ENCODE data around the gene ASB11. TPM values are rescaled to one million over a fixed set of nuclear protein-coding genes. Genes with fewer than 3 reads are reported as not detected.

The ASB11 gene
- total RNA-seq, 1 donor from 2014 or later, result 15.1 TPM

GRCh38 chrX:15336023-15336413 lies 20.6 kb upstream of the ASB11 start:
- Histone ChIP-seq H3K9ac (ENCODE audit: low read depth in 1 of 3, low read length in 3 of 3) (peak overlapping the region; percentile 16 to 73 (median 41)), H3K27ac (ENCODE audit: low read depth, low read length) (peak overlapping the region; percentile 73)

GRCh38 chrX:15335135-15336022 lies 19.9 kb upstream of the ASB11 start, which contains the start of gene PIGA:
Gene PIGA (minus strand): TSS chrX:15335523. CDS start chrX:15331930, 3,593 bp downstream.
- Histone ChIP-seq H3K27ac (ENCODE audit: low read depth, low read length) (peak within 1 kb of the TSS; percentile 85), H3K9ac (ENCODE audit: low read depth in 1 of 3, low read length in 3 of 3) (peak within 1 kb of the TSS; percentile 82 to 87 (median 84)), H3K27me3 (ENCODE audit: control insufficient read depth in 3 of 3, insufficient read depth in 3 of 3, low read length in 3 of 3) (no peaks in the 10 kb centered on the region), H3K4me3 (ENCODE audit: low read length in 3 of 3) (peak within 1 kb of the TSS; percentile 74 to 81 (median 81)), H3K36me3 (ENCODE audit: control insufficient read depth in 3 of 3, insufficient read depth in 3 of 3, low read length in 3 of 3) (peaks cover 0 to 5% (median 0%) of the 10 kb centered on the region in 3 donors), H3K9me3 (ENCODE audit: control insufficient read depth in 3 of 3, low read length in 3 of 3) (no peaks in the 10 kb centered on the region), H3K4me1 (ENCODE audit: control insufficient read depth in 3 of 3, insufficient read depth in 3 of 3, low read length in 3 of 3) (peaks cover 0 to 22% (median 3%) of the 10 kb centered on the region in 3 donors)

More at GRCh38 chrX:15336023-15336413, 20.6 kb upstream of the ASB11 start:
- H3K36me3 ChIP-seq (ENCODE audit: control insufficient read depth in 3 of 3, insufficient read depth in 3 of 3, low read length in 3 of 3), result peaks cover 0 to 5% (median 0%) of the 10 kb centered on the region in 3 donors
- H3K4me3 ChIP-seq (ENCODE audit: low read length in 3 of 3), result peak overlapping the region; percentile 39 to 78 (median 55)
- H3K4me1 ChIP-seq (ENCODE audit: control insufficient read depth in 3 of 3, insufficient read depth in 3 of 3, low read length in 3 of 3), result peaks cover 0 to 22% (median 3%) of the 10 kb centered on the region in 3 donors
- H3K27me3 ChIP-seq (ENCODE audit: control insufficient read depth in 3 of 3, insufficient read depth in 3 of 3, low read length in 3 of 3), result no peaks in the 10 kb centered on the region
- no peaks in the 10 kb centered on the region for H3K9me3 ChIP-seq (ENCODE audit: control insufficient read depth in 3 of 3, low read length in 3 of 3)

- Histone ChIP-seq H3K27me3 (ENCODE audit: control insufficient read depth in 3 of 3, insufficient read depth in 3 of 3, low read length in 3 of 3) (no peaks in the 10 kb centered on the region), H3K4me3 (ENCODE audit: low read length in 3 of 3) (peak overlapping the region; percentile 74 to 81 (median 81)), H3K9ac (ENCODE audit: low read depth in 1 of 3, low read length in 3 of 3) (peak overlapping the region; percentile 82 to 87 (median 84)), H3K36me3 (ENCODE audit: control insufficient read depth in 3 of 3, insufficient read depth in 3 of 3, low read length in 3 of 3) (peaks cover 0 to 5% (median 0%) of the 10 kb centered on the region in 3 donors), H3K4me1 (ENCODE audit: control insufficient read depth in 3 of 3, insufficient read depth in 3 of 3, low read length in 3 of 3) (peaks cover 0 to 22% (median 3%) of the 10 kb centered on the region in 3 donors), H3K27ac (ENCODE audit: low read depth, low read length) (peak overlapping the region; percentile 85), H3K9me3 (ENCODE audit: control insufficient read depth in 3 of 3, low read length in 3 of 3) (no peaks in the 10 kb centered on the region)
These were observed 19.1 kb upstream of the ASB11 start for GRCh38 chrX:15334561-15334960.

GRCh38 chrX:15328821-15329220 lies 13.4 kb upstream of the ASB11 start:
- no peaks in the 10 kb centered on the region for H3K27me3 ChIP-seq (ENCODE audit: control insufficient read depth in 3 of 3, insufficient read depth in 3 of 3, low read length in 3 of 3)
- no peak overlapping the region for H3K4me3 ChIP-seq (ENCODE audit: low read length in 3 of 3)
- H3K27ac ChIP-seq (ENCODE audit: low read depth, low read length), result no peak overlapping the region
- H3K9me3 ChIP-seq (ENCODE audit: control insufficient read depth in 3 of 3, low read length in 3 of 3), result no peaks in the 10 kb centered on the region
- H3K4me1 ChIP-seq (ENCODE audit: control insufficient read depth in 3 of 3, insufficient read depth in 3 of 3, low read length in 3 of 3), result peaks cover 0 to under 1% (median 0%) of the 10 kb centered on the region in 3 donors
- peaks cover 0 to 5% (median 3%) of the 10 kb centered on the region in 3 donors for H3K36me3 ChIP-seq (ENCODE audit: control insufficient read depth in 3 of 3, insufficient read depth in 3 of 3, low read length in 3 of 3)
- no peak overlapping the region for H3K9ac ChIP-seq (ENCODE audit: low read depth in 1 of 3, low read length in 3 of 3)

- no peak overlapping the region for H3K27ac ChIP-seq (ENCODE audit: low read depth, low read length)
- no peaks in the 10 kb centered on the region for H3K4me1 ChIP-seq (ENCODE audit: control insufficient read depth in 3 of 3, insufficient read depth in 3 of 3, low read length in 3 of 3)
- H3K36me3 ChIP-seq (ENCODE audit: control insufficient read depth in 3 of 3, insufficient read depth in 3 of 3, low read length in 3 of 3), result peaks cover 0 to 5% (median 3%) of the 10 kb centered on the region in 3 donors
These were observed 12.7 kb upstream of the ASB11 start for GRCh38 chrX:15328131-15328530.

GRCh38 chrX:15322472-15322871 lies 7.0 kb upstream of the ASB11 start:
- H3K36me3 ChIP-seq (ENCODE audit: control insufficient read depth in 3 of 3, insufficient read depth in 3 of 3, low read length in 3 of 3), result peaks cover 0 to 8% (median 7%) of the 10 kb centered on the region in 3 donors
- no peak overlapping the region for H3K27ac ChIP-seq (ENCODE audit: low read depth, low read length)
- H3K9me3 ChIP-seq (ENCODE audit: control insufficient read depth in 3 of 3, low read length in 3 of 3), result no peaks in the 10 kb centered on the region
- H3K4me3 ChIP-seq (ENCODE audit: low read length in 3 of 3), result no peak overlapping the region
- H3K9ac ChIP-seq (ENCODE audit: low read depth in 1 of 3, low read length in 3 of 3), result no peak overlapping the region
- no peaks in the 10 kb centered on the region for H3K27me3 ChIP-seq (ENCODE audit: control insufficient read depth in 3 of 3, insufficient read depth in 3 of 3, low read length in 3 of 3)
- H3K4me1 ChIP-seq (ENCODE audit: control insufficient read depth in 3 of 3, insufficient read depth in 3 of 3, low read length in 3 of 3), result no peaks in the 10 kb centered on the region

More at GRCh38 chrX:15328131-15328530, 12.7 kb upstream of the ASB11 start:
- H3K9ac ChIP-seq (ENCODE audit: low read depth in 1 of 3, low read length in 3 of 3), result no peak overlapping the region
- H3K9me3 ChIP-seq (ENCODE audit: control insufficient read depth in 3 of 3, low read length in 3 of 3), result no peaks in the 10 kb centered on the region
- H3K27me3 ChIP-seq (ENCODE audit: control insufficient read depth in 3 of 3, insufficient read depth in 3 of 3, low read length in 3 of 3), result no peaks in the 10 kb centered on the region
- H3K4me3 ChIP-seq (ENCODE audit: low read length in 3 of 3), result no peak overlapping the region

GRCh38 chrX:15322072-15322471 lies 6.6 kb upstream of the ASB11 start:
- Histone ChIP-seq H3K9me3 (ENCODE audit: control insufficient read depth in 3 of 3, low read length in 3 of 3) (no peaks in the 10 kb centered on the region), H3K9ac (ENCODE audit: low read depth in 1 of 3, low read length in 3 of 3) (no peak overlapping the region), H3K36me3 (ENCODE audit: control insufficient read depth in 3 of 3, insufficient read depth in 3 of 3, low read length in 3 of 3) (peaks cover 0 to 8% (median 7%) of the 10 kb centered on the region in 3 donors), H3K4me1 (ENCODE audit: control insufficient read depth in 3 of 3, insufficient read depth in 3 of 3, low read length in 3 of 3) (no peaks in the 10 kb centered on the region), H3K4me3 (ENCODE audit: low read length in 3 of 3) (no peak overlapping the region), H3K27me3 (ENCODE audit: control insufficient read depth in 3 of 3, insufficient read depth in 3 of 3, low read length in 3 of 3) (no peaks in the 10 kb centered on the region), H3K27ac (ENCODE audit: low read depth, low read length) (no peak overlapping the region)

- no peaks in the 10 kb centered on the region for H3K4me1 ChIP-seq (ENCODE audit: control insufficient read depth in 3 of 3, insufficient read depth in 3 of 3, low read length in 3 of 3)
- H3K4me3 ChIP-seq (ENCODE audit: low read length in 3 of 3), result no peak overlapping the region
- peaks cover 0 to 8% (median 7%) of the 10 kb centered on the region in 3 donors for H3K36me3 ChIP-seq (ENCODE audit: control insufficient read depth in 3 of 3, insufficient read depth in 3 of 3, low read length in 3 of 3)
- no peak overlapping the region for H3K27ac ChIP-seq (ENCODE audit: low read depth, low read length)
- no peaks in the 10 kb centered on the region for H3K9me3 ChIP-seq (ENCODE audit: control insufficient read depth in 3 of 3, low read length in 3 of 3)
- no peak overlapping the region for H3K9ac ChIP-seq (ENCODE audit: low read depth in 1 of 3, low read length in 3 of 3)
- H3K27me3 ChIP-seq (ENCODE audit: control insufficient read depth in 3 of 3, insufficient read depth in 3 of 3, low read length in 3 of 3), result no peaks in the 10 kb centered on the region
These were observed 6.0 kb upstream of the ASB11 start for GRCh38 chrX:15321447-15321846.

- H3K27me3 ChIP-seq (ENCODE audit: control insufficient read depth in 3 of 3, insufficient read depth in 3 of 3, low read length in 3 of 3), result no peaks in the 10 kb centered on the region
- H3K4me1 ChIP-seq (ENCODE audit: control insufficient read depth in 3 of 3, insufficient read depth in 3 of 3, low read length in 3 of 3), result no peaks in the 10 kb centered on the region
- no peak overlapping the region for H3K4me3 ChIP-seq (ENCODE audit: low read length in 3 of 3)
- peaks cover 0 to 8% (median 7%) of the 10 kb centered on the region in 3 donors for H3K36me3 ChIP-seq (ENCODE audit: control insufficient read depth in 3 of 3, insufficient read depth in 3 of 3, low read length in 3 of 3)
- H3K27ac ChIP-seq (ENCODE audit: low read depth, low read length), result no peak overlapping the region
- H3K9me3 ChIP-seq (ENCODE audit: control insufficient read depth in 3 of 3, low read length in 3 of 3), result no peaks in the 10 kb centered on the region
- H3K9ac ChIP-seq (ENCODE audit: low read depth in 1 of 3, low read length in 3 of 3), result no peak overlapping the region
These were observed 4.9 kb upstream of the ASB11 start for GRCh38 chrX:15320297-15320696.

- Histone ChIP-seq H3K27ac (ENCODE audit: low read depth, low read length) (no peak overlapping the region), H3K9ac (ENCODE audit: low read depth in 1 of 3, low read length in 3 of 3) (no peak overlapping the region), H3K9me3 (ENCODE audit: control insufficient read depth in 3 of 3, low read length in 3 of 3) (no peaks in the 10 kb centered on the region), H3K4me1 (ENCODE audit: control insufficient read depth in 3 of 3, insufficient read depth in 3 of 3, low read length in 3 of 3) (no peaks in the 10 kb centered on the region), H3K27me3 (ENCODE audit: control insufficient read depth in 3 of 3, insufficient read depth in 3 of 3, low read length in 3 of 3) (no peaks in the 10 kb centered on the region), H3K36me3 (ENCODE audit: control insufficient read depth in 3 of 3, insufficient read depth in 3 of 3, low read length in 3 of 3) (peaks cover 0 to 8% (median 4%) of the 10 kb centered on the region in 3 donors), H3K4me3 (ENCODE audit: low read length in 3 of 3) (no peak overlapping the region)
These were observed 3.6 kb upstream of the ASB11 start for GRCh38 chrX:15319075-15319474.
